OCI-LY1 (cell line): ENCODE results near the gene CHAF1A.

Experiments
- H2AFZ ChIP-seq: fragments of 200-600 bp; sonication (generic), shearing (Covaris generic); 2 replicates; pipeline ENCODE4 v1.6.0; 2014; ENCODE audit warnings: antibody characterized with exemption, mild to moderate bottlenecking, low read length
- H3F3A ChIP-seq: fragments of 200-600 bp; sonication (generic), shearing (Covaris generic); 2 replicates; pipeline ENCODE4 v1.6.0; 2014; ENCODE audit warnings: mild to moderate bottlenecking, antibody characterized with exemption, low read length, moderate library complexity; ENCODE audit not compliant: insufficient read depth
- H3K27ac ChIP-seq: fragments of 200-600 bp; sonication (generic); 2 replicates; pipeline ENCODE4 v1.5.1; 2014; ENCODE audit warnings: low read length, mixed run types, mild to moderate bottlenecking, low read depth; ENCODE audit not compliant: poor library complexity, severe bottlenecking
- H3K27me3 ChIP-seq: fragments of 200-600 bp; sonication (generic); 2 replicates; pipeline ENCODE4 v1.6.0; 2014; ENCODE audit warnings: antibody characterized with exemption, mild to moderate bottlenecking, low read length, moderate library complexity; ENCODE audit not compliant: insufficient read depth
- H3K36me3 ChIP-seq: fragments of 200-600 bp; sonication (generic); 2 replicates; pipeline ENCODE4 v1.6.1; 2014; ENCODE audit warnings: mild to moderate bottlenecking, antibody characterized with exemption, low read length, moderate library complexity, mixed read lengths; ENCODE audit not compliant: insufficient read depth
- H3K4me1 ChIP-seq: fragments of 200-600 bp; sonication (generic); 2 replicates; pipeline ENCODE4 v1.5.1; 2014; ENCODE audit warnings: mild to moderate bottlenecking, low read length, moderate library complexity; ENCODE audit not compliant: insufficient read depth, severe bottlenecking
- H3K4me2 ChIP-seq: fragments of 200-600 bp; sonication (generic), shearing (Covaris generic); 2 replicates; pipeline ENCODE4 v1.6.1; 2014; ENCODE audit warnings: low read length
- H3K4me3 ChIP-seq: fragments of 200-600 bp; sonication (generic); 2 replicates; pipeline ENCODE4 v1.5.1; 2014; ENCODE audit warnings: low read length, low read depth, mild to moderate bottlenecking, mixed read lengths; ENCODE audit not compliant: poor library complexity, severe bottlenecking
- H3K79me2 ChIP-seq: fragments of 200-600 bp; shearing (Covaris generic); 2 replicates; pipeline ENCODE4 v1.6.1; 2016; ENCODE audit warnings: mixed run types, low read length, mixed read lengths; ENCODE audit not compliant: insufficient read depth
- H3K9ac ChIP-seq: fragments of 200-600 bp; sonication (generic), shearing (Covaris generic); 2 replicates; pipeline ENCODE4 v1.6.1; 2014; ENCODE audit warnings: mild to moderate bottlenecking, low read length, mixed read lengths
- H3K9me2 ChIP-seq: fragments of 200-600 bp; sonication (generic), shearing (Covaris generic); 2 replicates; pipeline ENCODE4 v1.6.1; 2014; ENCODE audit warnings: low read depth, mild to moderate bottlenecking, low read length, mixed read lengths
- H3K9me3 ChIP-seq: fragments of 200-600 bp; shearing (Covaris generic); 2 replicates; pipeline ENCODE4 v1.6.1; 2014; ENCODE audit warnings: low read length, mixed read lengths
- H4K20me1 ChIP-seq: fragments of 200-600 bp; sonication (generic), shearing (Covaris generic); 2 replicates; pipeline ENCODE4 v1.6.0; 2016; ENCODE audit warnings: mild to moderate bottlenecking, low read length; ENCODE audit not compliant: insufficient read depth
- CTCF ChIP-seq: fragments of 200-600 bp; sonication (generic), shearing (Covaris generic); IDR thresholded peaks from 2 replicates; pipeline ENCODE4 v1.5.1; 2017; ENCODE audit warnings: mild to moderate bottlenecking, antibody characterized with exemption, low read length, moderate library complexity, mixed read lengths
- EZH2 ChIP-seq: fragments of 200-600 bp; sonication (generic), shearing (Covaris generic); IDR thresholded peaks from 2 replicates; pipeline ENCODE4 v1.8.0; 2017; ENCODE audit warnings: borderline replicate concordance, mixed run types, mild to moderate bottlenecking, antibody characterized with exemption, low read length, moderate library complexity, mixed read lengths

CHAF1A gene

DNA sequence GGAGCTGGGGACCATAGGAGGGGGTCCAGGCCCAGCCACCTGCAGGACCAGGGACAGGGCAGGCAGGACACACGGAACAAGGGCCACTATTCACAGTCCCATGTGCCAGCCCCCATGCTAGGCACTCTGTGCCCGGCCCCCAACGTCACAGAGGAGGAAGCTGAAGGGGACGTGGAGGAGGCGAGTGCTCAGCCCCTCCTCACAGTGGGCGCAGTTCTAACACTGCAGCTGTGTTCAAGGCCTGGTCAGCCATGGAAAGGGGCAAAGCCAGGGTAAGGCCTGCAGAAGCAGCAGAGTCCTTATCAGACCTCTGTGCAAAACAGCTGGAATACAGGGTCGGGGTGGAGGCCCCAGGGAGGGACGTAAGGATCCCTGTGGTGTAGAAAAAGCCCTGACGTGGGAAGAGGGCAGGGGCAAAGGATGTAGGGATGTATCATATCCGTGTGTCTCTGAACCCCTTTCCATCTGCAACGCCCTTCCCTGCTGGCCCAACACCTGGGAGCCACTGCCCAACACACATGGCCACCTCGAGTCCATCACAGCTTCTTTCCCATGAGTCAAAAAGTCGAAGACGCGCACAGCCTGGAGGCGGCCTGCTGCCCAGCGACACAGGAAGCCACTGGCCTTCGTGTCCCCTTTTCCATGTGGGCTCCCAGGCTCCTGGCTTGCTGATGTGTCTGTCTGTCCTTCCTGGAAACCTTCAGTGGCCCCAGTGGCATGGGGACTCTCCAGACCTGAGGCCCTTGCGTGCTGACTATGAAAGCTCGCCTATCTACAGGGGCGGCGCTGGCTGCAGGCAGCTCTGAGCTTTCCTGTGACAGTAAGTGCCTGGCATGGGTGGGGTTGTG, 30.1 kb upstream of the CHAF1A start:
- no peaks in the 10 kb centered on the region for H3K27me3 ChIP-seq
- H3K79me2 ChIP-seq, result no peaks in the 10 kb centered on the region
- H3K4me3 ChIP-seq, result no peak overlapping the region
- H4K20me1 ChIP-seq, result no peaks in the 10 kb centered on the region
- no peaks in the 10 kb centered on the region for H3K9me3 ChIP-seq
- no peaks in the 10 kb centered on the region for H3K9me2 ChIP-seq
- no peak overlapping the region for H3K9ac ChIP-seq
- H3K4me2 ChIP-seq, result no peak overlapping the region
- H3K36me3 ChIP-seq, result no peaks in the 10 kb centered on the region; the same call in 1 of the 2 replicates
- H3K4me1 ChIP-seq, result peaks cover 46% of the 10 kb centered on the region
- TF ChIP-seq CTCF (no peak), EZH2 (no peak)
- H3K27ac ChIP-seq, result no peak overlapping the region
- no peaks in the 10 kb centered on the region for H3F3A ChIP-seq
- H2AFZ ChIP-seq, result no peak overlapping the region

DNA sequence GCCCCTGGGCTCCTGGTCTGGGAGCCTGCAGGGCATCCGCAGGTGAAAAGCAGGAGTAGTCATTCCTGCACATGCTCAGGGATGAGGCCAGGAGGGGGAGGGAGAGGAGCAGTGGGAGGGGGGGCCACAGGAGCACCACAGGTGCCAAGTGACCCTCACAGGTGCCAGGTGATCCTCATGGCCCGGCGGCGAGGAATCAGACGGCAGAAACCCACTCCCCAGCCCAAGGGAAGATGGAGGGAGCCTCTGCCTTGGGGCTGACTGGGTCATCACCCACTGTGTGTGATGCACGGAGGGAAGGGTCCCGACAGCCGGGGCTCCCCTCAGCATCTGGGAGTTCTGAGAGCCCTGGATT, 29.4 kb upstream of the CHAF1A start:
- TF ChIP-seq CTCF (no peak), EZH2 (no peak)
- Histone ChIP-seq H3K9me2 (no peaks in the 10 kb centered on the region), H3K4me2 (no peak overlapping the region), H4K20me1 (no peaks in the 10 kb centered on the region), H3K4me1 (peaks cover 46% of the 10 kb centered on the region), H3K79me2 (no peaks in the 10 kb centered on the region), H3F3A (no peaks in the 10 kb centered on the region), H3K27me3 (no peaks in the 10 kb centered on the region), H3K9me3 (no peaks in the 10 kb centered on the region), H3K36me3 (peaks cover 4% of the 10 kb centered on the region; the same call in 1 of the 2 replicates), H3K27ac (no peak overlapping the region), H3K4me3 (no peak overlapping the region), H3K9ac (no peak overlapping the region), H2AFZ (no peak overlapping the region)

GRCh38 chr19:4373601-4374497, 28.6 kb upstream of the CHAF1A start:
- no peak overlapping the region for H3K27ac ChIP-seq
- no peaks in the 10 kb centered on the region for H3F3A ChIP-seq
- H2AFZ ChIP-seq, result no peak overlapping the region
- peaks cover 6% of the 10 kb centered on the region; the same call in 1 of the 2 replicates for H3K36me3 ChIP-seq
- no peak overlapping the region for H3K4me3 ChIP-seq
- H4K20me1 ChIP-seq, result no peaks in the 10 kb centered on the region
- H3K27me3 ChIP-seq, result no peaks in the 10 kb centered on the region
- no peak overlapping the region for H3K9ac ChIP-seq
- TF ChIP-seq CTCF, result no peak
- no peak for TF ChIP-seq EZH2
- H3K4me1 ChIP-seq, result peaks cover 44% of the 10 kb centered on the region
- H3K79me2 ChIP-seq, result no peaks in the 10 kb centered on the region
- H3K9me3 ChIP-seq, result no peaks in the 10 kb centered on the region
- H3K4me2 ChIP-seq, result no peak overlapping the region
- H3K9me2 ChIP-seq, result no peaks in the 10 kb centered on the region
